GM18498 (cell line): ENCODE data around the gene CCDC107.
"Not testable (repeated sequence)": the region's sequence is repeated elsewhere in the genome, so short reads cannot be mapped to it uniquely, and the experiment has no call there.

ENCODE experiments used
- ATAC-seq: cut with Tn5 transposase; IDR thresholded peaks from one replicate; pipeline ENCODE4 v1.9.1; 2021; ENCODE audit warnings: mild to moderate bottlenecking, moderate library complexity; ENCODE audit not compliant: unreplicated experiment

Gene CCDC107

GRCh38 chr9:35637427-35637955 lies 20.6 kb upstream of the CCDC107 start:
- ATAC-seq, result not testable (repeated sequence)

- ATAC-seq, result not testable (repeated sequence)
These were observed 19.3 kb upstream of the CCDC107 start for GRCh38 chr9:35638751-35639150.

- ATAC-seq, result not testable (repeated sequence)
These were observed 18.9 kb upstream of the CCDC107 start for GRCh38 chr9:35639225-35639624.

GRCh38 chr9:35639631-35640030 lies 18.5 kb upstream of the CCDC107 start:
- ATAC-seq, result no peak

GRCh38 chr9:35640431-35640830 lies 17.7 kb upstream of the CCDC107 start:
- ATAC-seq, result not testable (repeated sequence)

GRCh38 chr9:35641478-35641877 lies 16.6 kb upstream of the CCDC107 start:
- not testable (repeated sequence) for ATAC-seq

- no peak for ATAC-seq
These were observed 15.0 kb upstream of the CCDC107 start for GRCh38 chr9:35643046-35643445.

GRCh38 chr9:35645736-35646135 lies 12.4 kb upstream of the CCDC107 start:
- not testable (repeated sequence) for ATAC-seq

GRCh38 chr9:35646153-35646532 lies 11.9 kb upstream of the CCDC107 start:
- no peak for ATAC-seq

GRCh38 chr9:35646533-35647265 lies 11.4 kb upstream of the CCDC107 start:
- peak; percentile 91 for ATAC-seq

- no peak for ATAC-seq
These were observed 8.4 kb upstream of the CCDC107 start for GRCh38 chr9:35649431-35650340.

- ATAC-seq, result no peak
These were observed 7.5 kb upstream of the CCDC107 start, which contains the start of gene SIT1 for GRCh38 chr9:35650341-35651158. TSS of gene SIT1 (minus strand) at chr9:35650931. CDS start at chr9:35650853, 78 bp downstream.

- no peak for ATAC-seq
These were observed 5.9 kb upstream of the CCDC107 start for GRCh38 chr9:35651956-35652828.

GRCh38 chr9:35652829-35653209 lies 5.3 kb upstream of the CCDC107 start:
- no peak for ATAC-seq

- ATAC-seq, result no peak
These were observed 4.5 kb upstream of the CCDC107 start for GRCh38 chr9:35653611-35654010.

GRCh38 chr9:35656348-35656747 lies 1.7 kb upstream of the CCDC107 start:
- ATAC-seq, result no peak

- no peak for ATAC-seq
These were observed 1.1 kb upstream of the CCDC107 start for GRCh38 chr9:35656831-35657545.

GRCh38 chr9:35657546-35658136 lies 451 bp upstream of the CCDC107 start, which contains the start of gene RMRP:
TSS of gene RMRP (minus strand) at chr9:35658019.
- peak; percentile 87 for ATAC-seq

GRCh38 chr9:35658968-35659220 lies 802 bp downstream of the CCDC107 start:
- peak; percentile 1 for ATAC-seq
